Gastroesophageal sphincter (tissue), 4 donors: ENCODE data around the gene CUBN. TPM values are rescaled to one million over a fixed set of nuclear protein-coding genes. Genes with fewer than 3 reads are reported as not detected.

Source experiments
- ATAC-seq: fragments of 150-250 bp; one replicate; pipeline ENCODE4 v1.9.1; 2016; ENCODE audit warnings: mild to moderate bottlenecking, moderate library complexity
- H3K27ac ChIP-seq, 4 donors: fragments of 200-600 bp; sonication (generic) in 3 of 4; 1 replicate in 3 of 4; 2 replicates in 1 of 4; pipeline ENCODE4 v1.5.1; 2016 to 2019
- H3K27me3 ChIP-seq: fragments of 200-600 bp; sonication (generic); one replicate; pipeline ENCODE4 v1.5.1; 2019
- H3K36me3 ChIP-seq, 2 donors: fragments of 200-600 bp; sonication (generic); one replicate each; pipeline ENCODE4 v1.5.1; 2019; ENCODE audit warnings: control low read depth in 1 of 2
- H3K4me1 ChIP-seq, 3 donors: fragments of 200-600 bp; sonication (generic); 1 replicate in 2 of 3; 2 replicates in 1 of 3; pipeline ENCODE4 v1.5.1; 2016 to 2019; ENCODE audit warnings: control low read depth in 2 of 3
- H3K4me3 ChIP-seq, 2 donors: fragments of 200-600 bp; sonication (generic); one replicate each; pipeline ENCODE4 v1.5.1; 2019; ENCODE audit warnings: mild to moderate bottlenecking in 1 of 2, moderate library complexity in 1 of 2
- H3K9me3 ChIP-seq, 3 donors: fragments of 200-600 bp; sonication (generic); one replicate each; pipeline ENCODE4 v1.5.1; 2017 to 2019; ENCODE audit warnings: control low read depth in 2 of 3
- CTCF ChIP-seq, 4 experiments: fragments of 200-600 bp in 2 of 4; fragments of 450-650 bp in 2 of 4; sonication (generic) in 1 of 4; IDR thresholded peaks; one replicate each; pipeline ENCODE4 v1.5.1; 2017 to 2019; ENCODE audit warnings: antibody characterized with exemption in 4 of 4, mild to moderate bottlenecking in 2 of 4, moderate library complexity in 2 of 4
- EP300 ChIP-seq: sonication (generic); formaldehyde crosslinking; IDR thresholded peaks from one replicate; pipeline ENCODE4 v1.6.1; 2017; ENCODE audit warnings: antibody characterized with exemption, mild to moderate bottlenecking
- POLR2A ChIP-seq, 2 donors: fragments of 450-650 bp; IDR thresholded peaks; one replicate each; pipeline ENCODE4 v1.6.1; 2017; ENCODE audit warnings: antibody characterized with exemption in 2 of 2, mild to moderate bottlenecking in 2 of 2, moderate library complexity in 1 of 2
- POLR2AphosphoS5 ChIP-seq: sonication (generic); formaldehyde crosslinking; IDR thresholded peaks from one replicate; pipeline ENCODE4 v1.6.1; 2017; ENCODE audit warnings: antibody characterized with exemption
- WGBS, 2 donors: methylation state at CpG; one replicate each; pipeline ENCODE4 v1.1.5; 2018; ENCODE audit warnings: low coverage in 1 of 2; 5-methylcytosine and 5-hydroxymethylcytosine counted together
- total RNA-seq, 4 donors: library from RNA; depleted of rRNA; stranded (reverse); fragments of >200 nt; gene quantifications; one replicate each; pipeline ENCODE4 v1.1.0, GENCODE V29; 2016

Gene CUBN
- total RNA-seq, 4 donors from 2014 or later, result 0.37 to 2.8 (median 1.6) TPM

- whole genome bisulfite sequencing, 2 donors, result 92 to 94% methylated on average over 6 of the region's 6 CpGs
- no peak for TF ChIP-seq POLR2A (IDR thresholded peaks at IDR 0.05)
- TF ChIP-seq EP300, result no peak
- TF ChIP-seq POLR2AphosphoS5, result no peak
- no peak for TF ChIP-seq CTCF (IDR thresholded peaks at IDR 0.05)
- H3K27me3 ChIP-seq, result no peaks in the 10 kb centered on the region
- peak overlapping the region in 1 of 4 donors; percentile 64 for H3K27ac ChIP-seq
- H3K4me1 ChIP-seq, result peaks cover 0 to 57% (median 0%) of the 10 kb centered on the region in 3 donors
- no peak for ATAC-seq
- H3K9me3 ChIP-seq, result no peaks in the 10 kb centered on the region
- H3K4me3 ChIP-seq, result no peak overlapping the region
- H3K36me3 ChIP-seq, result no peaks in the 10 kb centered on the region
Observed at GRCh38 chr10:17026686-17027485, 102.7 kb downstream of the CUBN start.

GRCh38 chr10:17025444-17026295, 103.9 kb downstream of the CUBN start:
- ATAC-seq, result peak; percentile 78
- Histone ChIP-seq H3K4me1 (peaks cover 0 to 57% (median 0%) of the 10 kb centered on the region in 3 donors), H3K9me3 (no peaks in the 10 kb centered on the region), H3K27ac (peak overlapping the region in 3 of 4 donors; percentile 49 to 68 (median 64)), H3K27me3 (no peaks in the 10 kb centered on the region), H3K4me3 (no peak overlapping the region), H3K36me3 (no peaks in the 10 kb centered on the region)
- TF ChIP-seq CTCF (IDR thresholded peaks at IDR 0.05) (no peak), EP300 (no peak), POLR2AphosphoS5 (peak; percentile 11), POLR2A (IDR thresholded peaks at IDR 0.05) (no peak)
- 10 to 38% methylated on average over 6 to 7 of the region's 7 CpGs for WGBS, 2 donors

- Histone ChIP-seq H3K9me3 (no peaks in the 10 kb centered on the region), H3K27me3 (no peaks in the 10 kb centered on the region), H3K4me1 (peaks cover 0 to 49% (median 0%) of the 10 kb centered on the region in 3 donors), H3K36me3 (no peaks in the 10 kb centered on the region), H3K27ac (peak overlapping the region in 3 of 4 donors; percentile 58 to 64 (median 63)), H3K4me3 (no peak overlapping the region)
- 98 to 100% methylated on average over 3 to 4 of the region's 4 CpGs for WGBS, 2 donors
- TF ChIP-seq CTCF (IDR thresholded peaks at IDR 0.05), result no peak
- no peak for TF ChIP-seq POLR2AphosphoS5
- no peak for TF ChIP-seq EP300
- TF ChIP-seq POLR2A (IDR thresholded peaks at IDR 0.05), result no peak
- no peak for ATAC-seq
Observed at GRCh38 chr10:17024461-17024860, 105.2 kb downstream of the CUBN start.

GRCh38 chr10:17023386-17024298, 106.0 kb downstream of the CUBN start:
- H3K9me3 ChIP-seq, result no peaks in the 10 kb centered on the region
- 11 to 28% methylated on average over 11 to 12 of the region's 13 CpGs for WGBS, 2 donors
- peak; percentile 84 for ATAC-seq
- H3K27me3 ChIP-seq, result no peaks in the 10 kb centered on the region
- no peaks in the 10 kb centered on the region for H3K36me3 ChIP-seq
- peak; percentile 78 for TF ChIP-seq POLR2AphosphoS5
- TF ChIP-seq POLR2A (IDR thresholded peaks at IDR 0.05), result peak in 1 of 2 donors; percentile 34
- TF ChIP-seq CTCF (IDR thresholded peaks at IDR 0.05), result no peak
- H3K4me1 ChIP-seq, result peaks cover 0 to 41% (median 0%) of the 10 kb centered on the region in 3 donors
- H3K27ac ChIP-seq, result peak overlapping the region; percentile 58 to 69 (median 64)
- peak overlapping the region in 1 of 2 donors; percentile 10 for H3K4me3 ChIP-seq
